GM12878 (cell line): Measurements from ENCODE around the gene RGS1. TPM values are rescaled to one million over a fixed set of nuclear protein-coding genes. Genes with fewer than 3 reads are reported as not detected.

Source experiments
- BCL11A ChIP-seq: IDR thresholded peaks from 2 replicates; pipeline ENCODE4 v1.6.1; 2011; ENCODE audit warnings: low read depth, low read length
- CREM ChIP-seq: IDR thresholded peaks from 2 replicates; pipeline ENCODE4 v1.6.1; 2014; ENCODE audit warnings: antibody characterized with exemption, low read depth
- EGR1 ChIP-seq, 2 experiments: IDR thresholded peaks; 1 replicate in 1 of 2; 2 replicates in 1 of 2; pipeline ENCODE4 v1.6.1; 2011 to 2012; ENCODE audit warnings: low read depth in 2 of 2, low read length in 2 of 2, borderline replicate concordance in 1 of 2, mild to moderate bottlenecking in 1 of 2, moderate library complexity in 1 of 2
- PML ChIP-seq: IDR thresholded peaks from 2 replicates; pipeline ENCODE4 v1.6.1; 2012; ENCODE audit warnings: low read length, inconsistent platforms
- STAT3 ChIP-seq: IDR thresholded peaks from 2 replicates; pipeline ENCODE4 v1.6.1; 2011; ENCODE audit warnings: low read depth, low read length, improper control_type of control experiment
- TCF7 ChIP-seq: IDR thresholded peaks from 2 replicates; pipeline ENCODE4 v1.6.1; 2014; ENCODE audit warnings: antibody characterized with exemption, borderline replicate concordance
- YBX1 ChIP-seq: fragments of 450-650 bp; IDR thresholded peaks from 2 replicates; pipeline ENCODE4 v1.6.1; 2016; ENCODE audit warnings: antibody characterized with exemption
- YY1 ChIP-seq: IDR thresholded peaks from 2 replicates; pipeline ENCODE4 v1.6.1; 2011; ENCODE audit warnings: low read depth, mild to moderate bottlenecking, low read length
- ZNF592 ChIP-seq: fragments of 450-650 bp; IDR thresholded peaks from 2 replicates; pipeline ENCODE4 v1.6.1; 2017; ENCODE audit warnings: mild to moderate bottlenecking, moderate library complexity
- polyA plus RNA-seq, 11 experiments: library from polyadenylated mRNA; depleted of rRNA in 4 of 11; unstranded in 6 of 11; stranded (reverse) in 5 of 11; fragments of >200 nt; fragmentation: Nextera tagmentation in 4 of 11; fragmentation: Illumina TruSeq in 1 of 11; extraction: Ambion mirVana in 4 of 11; extraction: Trizol in 1 of 11; gene quantifications; 1 replicate in 1 of 11; 2 replicates in 10 of 11; pipeline versions ENCODE4 v1.2.1 to v1.2.3, GENCODE V29; 2011 to 2016; ENCODE audit warnings: inconsistent platforms in 2 of 11, missing spikeins in 2 of 11, low read depth in 1 of 11
- total RNA-seq, 4 experiments: library from RNA; depleted of rRNA in 3 of 4; stranded (reverse); fragments of >200 nt in 3 of 4; fragmentation: Illumina TruSeq in 1 of 4; extraction: Trizol in 1 of 4; gene quantifications; 2 replicates each; pipeline versions ENCODE4 v1.2.1 to v1.2.3, GENCODE V29; 2013 to 2021
- TF ChIP-seq, protein P1 (sequence below): IDR thresholded peaks from 2 replicates; pipeline ENCODE4 v1.6.1; 2011; ENCODE audit warnings: low read depth, low read length, improper control_type of control experiment, borderline replicate concordance

Gene RGS1
- total and polyA plus RNA-seq, 10 of the 15 experiments (the other 5 are each of a cell fraction or from before 2014, with no cell fraction given): 20.7 to 882 (median 45.9) TPM

DNA sequence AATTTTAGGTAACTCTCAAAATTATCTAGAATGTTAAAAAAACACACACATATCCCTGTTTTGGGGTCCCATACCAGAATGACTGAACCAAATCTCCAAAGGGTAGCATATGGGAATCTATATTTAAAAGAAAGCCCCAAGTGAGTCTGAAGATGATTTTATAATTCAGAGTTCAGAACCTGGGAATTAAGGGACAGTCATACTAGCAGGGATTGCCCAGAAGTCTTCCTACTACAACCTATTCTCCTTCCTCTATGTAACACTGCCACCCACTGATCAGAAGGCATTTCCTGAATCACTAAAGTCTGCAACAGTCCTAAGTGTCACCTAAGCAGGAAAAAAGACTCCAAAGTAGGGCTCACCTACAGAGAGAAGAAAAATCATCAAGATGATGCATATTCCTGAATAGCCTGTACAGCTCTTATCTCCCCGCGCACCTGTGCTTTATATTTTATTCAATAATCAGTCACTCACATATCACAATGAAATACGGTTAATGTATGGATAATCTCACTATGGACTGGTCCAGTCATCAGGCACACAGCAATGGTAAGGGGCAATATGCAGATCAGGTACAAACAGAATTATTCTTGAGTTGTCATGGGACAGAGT is 4.9 kb downstream of the RGS1 start (continued):
- TF ChIP-seq CREM (no peak), EGR1 (IDR thresholded peaks at IDR 0.05; ENCODE audit: borderline replicate concordance in 1 of 2, low read depth in 2 of 2, low read length in 2 of 2) (no peak), YY1 (no peak), TCF7 (no peak), STAT3 (peak; percentile 96), YBX1 (no peak), ZNF592 (0 out of 2 replicates have a peak, but pooled peaks have one; percentile 19), PML (peak; percentile 13; the same call in 1 of the 2 replicates), BCL11A (peak; percentile 85)
- TF ChIP-seq, protein P1, sequence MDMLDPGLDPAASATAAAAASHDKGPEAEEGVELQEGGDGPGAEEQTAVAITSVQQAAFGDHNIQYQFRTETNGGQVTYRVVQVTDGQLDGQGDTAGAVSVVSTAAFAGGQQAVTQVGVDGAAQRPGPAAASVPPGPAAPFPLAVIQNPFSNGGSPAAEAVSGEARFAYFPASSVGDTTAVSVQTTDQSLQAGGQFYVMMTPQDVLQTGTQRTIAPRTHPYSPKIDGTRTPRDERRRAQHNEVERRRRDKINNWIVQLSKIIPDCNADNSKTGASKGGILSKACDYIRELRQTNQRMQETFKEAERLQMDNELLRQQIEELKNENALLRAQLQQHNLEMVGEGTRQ: no peak
